Measurements from ENCODE around the gene WWTR1.

WWTR1 gene

GRCh38 chr3:149596134-149596770 is 61.6 kb downstream of the WWTR1 start:
- no peak for TF ChIP-seq CTCF (IDR thresholded peaks at IDR 0.05)

DNA sequence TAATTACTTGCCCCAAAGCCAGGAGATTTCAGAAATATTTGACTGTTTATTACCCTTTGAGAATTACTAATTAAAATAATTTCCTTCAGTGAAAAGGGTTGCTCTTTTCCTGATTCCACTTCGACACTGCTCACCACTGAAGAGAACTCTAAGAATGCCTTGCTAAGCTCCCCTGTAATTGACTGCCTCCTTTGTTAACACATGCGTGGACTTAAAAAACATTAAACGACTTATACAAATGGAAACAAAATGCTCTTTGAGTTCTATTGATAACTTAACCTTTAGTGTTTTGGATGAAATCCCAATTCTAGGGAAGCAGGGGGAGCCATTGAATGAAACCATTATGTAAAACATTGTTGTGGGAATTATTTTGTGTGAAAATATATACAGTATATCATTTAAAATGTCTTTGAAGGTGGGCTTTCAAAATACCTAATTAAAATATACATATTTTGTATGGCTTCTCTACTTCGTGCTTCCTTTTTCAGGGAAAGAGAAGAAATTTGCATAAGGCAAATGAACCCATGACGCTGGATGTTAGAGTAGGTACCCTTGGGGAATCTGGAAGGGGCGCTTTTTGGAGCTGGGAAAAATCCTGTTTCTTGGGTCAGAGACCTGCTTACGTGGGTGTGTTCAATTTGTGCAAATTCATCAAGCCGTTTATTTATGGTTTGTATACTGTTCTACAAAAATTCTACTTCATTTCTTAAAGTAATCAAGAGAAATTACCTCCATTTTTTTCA is 64.2 kb downstream of the WWTR1 start:
- TF ChIP-seq CTCF (IDR thresholded peaks at IDR 0.05), result no peak

DNA sequence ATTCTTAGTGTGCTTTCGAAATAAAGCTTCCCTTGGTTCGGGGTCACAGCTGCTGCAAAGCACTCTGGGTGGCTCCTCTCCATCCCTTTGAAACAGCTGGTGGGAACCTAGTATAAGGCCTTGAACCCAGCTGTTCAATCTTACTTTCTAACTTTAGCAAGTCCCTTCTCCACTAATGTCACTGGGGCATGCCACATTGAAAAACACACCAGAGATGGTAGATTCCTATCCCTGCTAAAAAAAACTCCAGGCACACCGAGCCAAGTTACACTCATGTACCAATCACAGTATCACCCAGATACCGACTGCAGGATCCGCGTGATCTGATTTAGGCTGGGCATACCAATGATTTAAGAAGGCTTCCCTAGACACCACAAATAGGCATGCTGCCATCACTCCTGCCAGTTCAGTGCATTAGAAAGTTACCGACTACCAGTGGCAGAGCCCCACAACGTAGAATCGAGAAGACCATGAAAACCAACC is 65.0 kb downstream of the WWTR1 start:
- TF ChIP-seq CTCF (IDR thresholded peaks at IDR 0.05), result no peak

GRCh38 chr3:149590691-149591441 is 67.0 kb downstream of the WWTR1 start:
- TF ChIP-seq CTCF (IDR thresholded peaks at IDR 0.05), result no peak

DNA sequence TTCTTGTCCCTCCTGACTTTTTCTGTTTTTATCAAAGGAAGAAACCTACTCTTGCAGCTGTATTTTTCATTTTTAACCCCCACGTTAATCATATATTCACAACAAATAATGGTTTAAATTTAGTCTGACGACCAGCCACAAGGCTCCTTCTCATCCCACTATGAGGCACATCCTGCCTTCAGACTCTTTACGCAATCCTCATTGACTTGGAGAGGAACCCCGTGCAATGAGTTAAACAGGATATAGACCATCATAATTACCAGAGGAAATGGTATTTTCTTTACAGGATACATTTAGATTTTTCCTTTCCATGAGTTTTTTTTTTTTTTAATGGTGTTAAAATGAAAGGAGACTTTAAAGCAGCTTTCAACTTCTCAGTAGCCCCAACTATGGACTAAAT is 68.5 kb downstream of the WWTR1 start:
- no peak for TF ChIP-seq CTCF (IDR thresholded peaks at IDR 0.05)

DNA sequence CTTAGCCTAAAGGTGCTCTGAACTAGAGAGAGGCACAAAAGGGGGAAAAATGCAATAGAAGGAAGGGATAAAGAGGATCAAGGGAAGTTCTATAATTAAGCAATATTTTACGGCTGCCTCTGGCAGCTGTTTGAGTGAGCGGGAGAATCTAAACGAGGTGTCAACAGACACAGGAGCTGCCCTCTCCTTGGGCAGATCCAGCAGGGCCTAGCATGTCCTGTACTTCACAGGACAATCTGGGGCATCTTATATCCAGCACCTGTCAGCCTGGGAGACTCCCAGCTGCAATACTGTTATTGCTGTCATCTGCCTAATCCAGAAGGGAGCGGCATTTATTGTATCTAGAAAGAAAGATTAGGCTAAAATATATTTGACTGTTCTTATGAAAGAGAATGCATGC is 68.9 kb downstream of the WWTR1 start:
- TF ChIP-seq CTCF (IDR thresholded peaks at IDR 0.05), result no peak

DNA sequence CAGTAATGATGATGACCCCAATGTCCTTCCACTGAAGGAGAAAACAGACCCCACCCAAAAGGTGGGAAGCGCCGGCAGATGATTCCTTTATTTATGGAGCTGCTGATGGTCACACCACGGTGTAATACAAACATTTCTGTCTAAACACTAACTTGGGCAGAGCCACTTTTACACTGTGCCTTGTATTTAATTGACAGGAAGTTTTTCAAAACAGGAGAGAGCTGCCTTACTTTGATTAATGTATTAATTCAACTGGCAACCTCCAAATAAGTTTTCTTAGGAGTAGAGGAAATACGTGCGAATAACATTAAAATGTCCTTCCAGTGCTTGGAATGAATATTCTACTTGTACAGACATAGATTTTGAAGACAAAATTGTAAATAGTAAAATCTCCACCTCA is 70.4 kb downstream of the WWTR1 start:
- TF ChIP-seq CTCF (IDR thresholded peaks at IDR 0.05), result no peak
